ENCODE results near the gene CLIC4. TPM values are rescaled to one million over a fixed set of nuclear protein-coding genes. Genes with fewer than 3 reads are reported as not detected.

The CLIC4 gene
- polyA plus RNA-seq, 1 donor (not counting 4 experiments of a cell fraction or from before 2014, with no cell fraction given): 130 TPM

- DNase-seq (ENCODE audit: low read depth, low spot score) (no peak), FAIRE-seq (no peak)
- Histone ChIP-seq H3K27ac (ENCODE audit: control insufficient read depth, insufficient read depth, low read length) (no peak overlapping the region), H3K9me3 (ENCODE audit: control insufficient read depth, low read depth, low read length) (no peaks in the 10 kb centered on the region), H3K27me3 (ENCODE audit: control insufficient read depth, extremely low read depth, insufficient read depth, low read length) (no peaks in the 10 kb centered on the region), H3K36me3 (ENCODE audit: control insufficient read depth in 2 of 2, extremely low read depth in 1 of 2, insufficient read depth in 2 of 2, low read length in 2 of 2) (peaks cover 4 to 5% of the 10 kb centered on the region in 2 experiments), H4K20me1 (ENCODE audit: control insufficient read depth, extremely low read depth, insufficient read depth, low read length) (peaks cover 2% of the 10 kb centered on the region), H3K9me1 (ENCODE audit: control insufficient read depth, extremely low read depth, insufficient read depth, low read length) (no peaks in the 10 kb centered on the region), H3K9ac (ENCODE audit: control insufficient read depth, extremely low read depth, insufficient read depth, low read length) (no peak overlapping the region), H3K79me2 (ENCODE audit: control insufficient read depth, insufficient read depth, low read length) (peaks cover 31% of the 10 kb centered on the region), H3K4me1 (ENCODE audit: control insufficient read depth, extremely low read depth, insufficient read depth, low read length) (peaks cover 5% of the 10 kb centered on the region), H2AFZ (ENCODE audit: control insufficient read depth, low read length) (no peak overlapping the region), H3K4me2 (ENCODE audit: control insufficient read depth, extremely low read depth, insufficient read depth, low read depth, low read length) (no peak overlapping the region), H3K4me3 (ENCODE audit: control insufficient read depth in 2 of 3, extremely low read depth in 1 of 3, insufficient read depth in 2 of 3, low read depth in 1 of 3, low read length in 3 of 3) (no peak overlapping the region)
- TF ChIP-seq CTCF (optimal IDR thresholded peaks at IDR 0.05 in 1 of 3, IDR thresholded peaks at IDR 0.05 in 1 of 3, conservative IDR thresholded peaks at IDR 0.05 in 1 of 3; ENCODE audit: extremely low read depth in 1 of 3, insufficient read depth in 2 of 3, low read length in 3 of 3) (no peak), EZH2 (IDR thresholded peaks at IDR 0.05; ENCODE audit: low read length) (no peak)
- dilution Hi-C loops (cut with MboI; ENCODE audit: extremely low pct_ligation_motif_present, low sequenced_read_pairs): no loop called here
Observed at GRCh38 chr1:24828183-24828886, 83.1 kb downstream of the CLIC4 start.

- H3K36me3 ChIP-seq (ENCODE audit: control insufficient read depth in 2 of 2, extremely low read depth in 1 of 2, insufficient read depth in 2 of 2, low read length in 2 of 2): peaks cover 4 to 5% of the 10 kb centered on the region in 2 experiments
- peaks cover 5% of the 10 kb centered on the region for H3K4me1 ChIP-seq (ENCODE audit: control insufficient read depth, extremely low read depth, insufficient read depth, low read length)
- no peak overlapping the region for H3K9ac ChIP-seq (ENCODE audit: control insufficient read depth, extremely low read depth, insufficient read depth, low read length)
- FAIRE-seq (no peak), DNase-seq (ENCODE audit: low read depth, low spot score) (no peak)
- dilution Hi-C loops (cut with MboI; ENCODE audit: extremely low pct_ligation_motif_present, low sequenced_read_pairs): no loop called here
- H3K9me1 ChIP-seq (ENCODE audit: control insufficient read depth, extremely low read depth, insufficient read depth, low read length): no peaks in the 10 kb centered on the region
- no peak for TF ChIP-seq EZH2 (IDR thresholded peaks at IDR 0.05; ENCODE audit: low read length)
- no peak for TF ChIP-seq CTCF (optimal IDR thresholded peaks at IDR 0.05 in 1 of 3, IDR thresholded peaks at IDR 0.05 in 1 of 3, conservative IDR thresholded peaks at IDR 0.05 in 1 of 3; ENCODE audit: extremely low read depth in 1 of 3, insufficient read depth in 2 of 3, low read length in 3 of 3)
- no peaks in the 10 kb centered on the region for H3K9me3 ChIP-seq (ENCODE audit: control insufficient read depth, low read depth, low read length)
- no peak overlapping the region for H2AFZ ChIP-seq (ENCODE audit: control insufficient read depth, low read length)
- H3K27me3 ChIP-seq (ENCODE audit: control insufficient read depth, extremely low read depth, insufficient read depth, low read length): no peaks in the 10 kb centered on the region
- peaks cover 2% of the 10 kb centered on the region for H4K20me1 ChIP-seq (ENCODE audit: control insufficient read depth, extremely low read depth, insufficient read depth, low read length)
- peaks cover 30% of the 10 kb centered on the region for H3K79me2 ChIP-seq (ENCODE audit: control insufficient read depth, insufficient read depth, low read length)
- no peak overlapping the region for H3K4me3 ChIP-seq (ENCODE audit: control insufficient read depth in 2 of 3, extremely low read depth in 1 of 3, insufficient read depth in 2 of 3, low read depth in 1 of 3, low read length in 3 of 3)
- no peak overlapping the region for H3K27ac ChIP-seq (ENCODE audit: control insufficient read depth, insufficient read depth, low read length)
- no peak overlapping the region for H3K4me2 ChIP-seq (ENCODE audit: control insufficient read depth, extremely low read depth, insufficient read depth, low read depth, low read length)
Observed at GRCh38 chr1:24828887-24829192, 83.6 kb downstream of the CLIC4 start.

Data from keratinocyte (primary cell).